Glutamatergic neuron (in vitro differentiated cells): Measurements from ENCODE around the gene TPH2. TPM values are rescaled to one million over a fixed set of nuclear protein-coding genes. Genes with fewer than 3 reads are reported as not detected.

Experiments used
- DNase-seq: peaks from one replicate; pipeline ENCODE4 v3.0.0; 2022
- H3K27ac Mint-ChIP-seq: one replicate; pipeline ENCODE4 v1.8.0; 2020; ENCODE audit warnings: mild to moderate bottlenecking, mixed read lengths, inconsistent platforms; ENCODE audit not compliant: unreplicated experiment
- H3K27me3 Mint-ChIP-seq: one replicate; pipeline ENCODE4 v1.8.0; 2020; ENCODE audit warnings: mild to moderate bottlenecking, moderate library complexity, mixed read lengths, inconsistent platforms; ENCODE audit not compliant: unreplicated experiment
- H3K36me3 Mint-ChIP-seq: one replicate; pipeline ENCODE4 v1.8.0; 2020; ENCODE audit warnings: mild to moderate bottlenecking, mixed read lengths, inconsistent platforms; ENCODE audit not compliant: unreplicated experiment
- H3K4me1 Mint-ChIP-seq: one replicate; pipeline ENCODE4 v1.8.0; 2020; ENCODE audit warnings: mild to moderate bottlenecking, low read depth, mixed read lengths, inconsistent platforms; ENCODE audit not compliant: unreplicated experiment
- H3K4me3 Mint-ChIP-seq: one replicate; pipeline ENCODE4 v1.8.0; 2020; ENCODE audit warnings: mild to moderate bottlenecking, mixed read lengths, inconsistent platforms; ENCODE audit not compliant: unreplicated experiment
- H3K9me3 Mint-ChIP-seq: one replicate; pipeline ENCODE4 v1.8.0; 2020; ENCODE audit warnings: mild to moderate bottlenecking, moderate library complexity, mixed read lengths, inconsistent platforms; ENCODE audit not compliant: unreplicated experiment
- CTCF ChIP-seq: fragments of 200-600 bp; sonication (generic); IDR thresholded peaks from one replicate; pipeline ENCODE4 v1.5.0; 2021; ENCODE audit not compliant: partially characterized antibody, unreplicated experiment
- total RNA-seq: library from RNA; stranded (reverse); fragmentation: NEBNext Ultra II Directional; extraction: Animal tissue kit (Norgen Biotek cat#: 25700); gene quantifications from one replicate; pipeline ENCODE4 v1.2.1, GENCODE V29; 2021; ENCODE audit not compliant: unreplicated experiment

Gene TPH2
- total RNA-seq, 1 donor from 2014 or later = 0.34 TPM

- no peaks in the 10 kb centered on the region for H3K27me3 Mint-ChIP-seq
- H3K27ac Mint-ChIP-seq = no peak overlapping the region
- no peaks in the 10 kb centered on the region for H3K36me3 Mint-ChIP-seq
- no peaks in the 10 kb centered on the region for H3K9me3 Mint-ChIP-seq
- no peak overlapping the region for H3K4me3 Mint-ChIP-seq
- no peak for DNase-seq
- peaks cover 46% of the 10 kb centered on the region for H3K4me1 Mint-ChIP-seq
- no peak for TF ChIP-seq CTCF
Observed at GRCh38 chr12:71942703-71943102, 4.1 kb downstream of the TPH2 start.

GRCh38 chr12:71945121-71945520 lies 6.5 kb downstream of the TPH2 start:
- H3K27ac Mint-ChIP-seq = peak overlapping the region; percentile 40
- H3K27me3 Mint-ChIP-seq = no peaks in the 10 kb centered on the region
- DNase-seq = no peak
- TF ChIP-seq CTCF = no peak
- H3K9me3 Mint-ChIP-seq = no peaks in the 10 kb centered on the region
- H3K4me3 Mint-ChIP-seq = no peak overlapping the region
- peaks cover 52% of the 10 kb centered on the region for H3K4me1 Mint-ChIP-seq
- no peaks in the 10 kb centered on the region for H3K36me3 Mint-ChIP-seq

GRCh38 chr12:71945883-71946282 lies 7.2 kb downstream of the TPH2 start:
- no peak overlapping the region for H3K4me3 Mint-ChIP-seq
- no peak for TF ChIP-seq CTCF
- H3K27me3 Mint-ChIP-seq = no peaks in the 10 kb centered on the region
- H3K27ac Mint-ChIP-seq = peak overlapping the region; percentile 5
- H3K36me3 Mint-ChIP-seq = no peaks in the 10 kb centered on the region
- peaks cover 52% of the 10 kb centered on the region for H3K4me1 Mint-ChIP-seq
- no peaks in the 10 kb centered on the region for H3K9me3 Mint-ChIP-seq
- no peak for DNase-seq

GRCh38 chr12:71947645-71948105 lies 9.0 kb downstream of the TPH2 start:
- no peaks in the 10 kb centered on the region for H3K9me3 Mint-ChIP-seq
- peaks cover 47% of the 10 kb centered on the region for H3K4me1 Mint-ChIP-seq
- no peak for TF ChIP-seq CTCF
- no peaks in the 10 kb centered on the region for H3K27me3 Mint-ChIP-seq
- peak overlapping the region; percentile 75 for H3K27ac Mint-ChIP-seq
- DNase-seq = peak; percentile 33
- H3K4me3 Mint-ChIP-seq = peak overlapping the region; percentile 44
- H3K36me3 Mint-ChIP-seq = no peaks in the 10 kb centered on the region

- Mint-ChIP-seq H3K36me3 (no peaks in the 10 kb centered on the region), H3K27me3 (no peaks in the 10 kb centered on the region), H3K4me1 (peaks cover 42% of the 10 kb centered on the region), H3K27ac (peak overlapping the region; percentile 80), H3K9me3 (no peaks in the 10 kb centered on the region), H3K4me3 (peak overlapping the region; percentile 41)
- no peak for DNase-seq
- no peak for TF ChIP-seq CTCF
Observed at GRCh38 chr12:71948390-71948789, 9.7 kb downstream of the TPH2 start.
